ENCODE measurements around the gene PSMD6.

GRCh38 chr3:63992516-63993209 is 30.6 kb downstream of the PSMD6 start:
- TF ChIP-seq, protein P1, sequence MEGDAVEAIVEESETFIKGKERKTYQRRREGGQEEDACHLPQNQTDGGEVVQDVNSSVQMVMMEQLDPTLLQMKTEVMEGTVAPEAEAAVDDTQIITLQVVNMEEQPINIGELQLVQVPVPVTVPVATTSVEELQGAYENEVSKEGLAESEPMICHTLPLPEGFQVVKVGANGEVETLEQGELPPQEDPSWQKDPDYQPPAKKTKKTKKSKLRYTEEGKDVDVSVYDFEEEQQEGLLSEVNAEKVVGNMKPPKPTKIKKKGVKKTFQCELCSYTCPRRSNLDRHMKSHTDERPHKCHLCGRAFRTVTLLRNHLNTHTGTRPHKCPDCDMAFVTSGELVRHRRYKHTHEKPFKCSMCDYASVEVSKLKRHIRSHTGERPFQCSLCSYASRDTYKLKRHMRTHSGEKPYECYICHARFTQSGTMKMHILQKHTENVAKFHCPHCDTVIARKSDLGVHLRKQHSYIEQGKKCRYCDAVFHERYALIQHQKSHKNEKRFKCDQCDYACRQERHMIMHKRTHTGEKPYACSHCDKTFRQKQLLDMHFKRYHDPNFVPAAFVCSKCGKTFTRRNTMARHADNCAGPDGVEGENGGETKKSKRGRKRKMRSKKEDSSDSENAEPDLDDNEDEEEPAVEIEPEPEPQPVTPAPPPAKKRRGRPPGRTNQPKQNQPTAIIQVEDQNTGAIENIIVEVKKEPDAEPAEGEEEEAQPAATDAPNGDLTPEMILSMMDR (conservative IDR thresholded peaks at IDR 0.05; ENCODE audit: low read length), result no peak
- no peak for TF ChIP-seq EZH2phosphoT487 (IDR thresholded peaks at IDR 0.05; ENCODE audit: borderline replicate concordance)
